GM21825 (cell line): ENCODE results near the gene IQSEC2.

ENCODE experiments used
- ATAC-seq: cut with Tn5 transposase; IDR thresholded peaks from one replicate; pipeline ENCODE4 v1.9.1; 2021; ENCODE audit warnings: mild to moderate bottlenecking, moderate library complexity; ENCODE audit not compliant: unreplicated experiment

IQSEC2 gene

GRCh38 chrX:53281321-53281822 is at the start of gene IQSEC2:
IQSEC2 (minus strand) TSS chrX:53281584.
- ATAC-seq = no peak

- no peak for ATAC-seq
These were observed 48.9 kb upstream of the IQSEC2 start for GRCh38 chrX:53330331-53330730.

GRCh38 chrX:53324803-53325202 is 43.4 kb upstream of the IQSEC2 start:
- ATAC-seq = no peak

- ATAC-seq = no peak
These were observed 42.7 kb upstream of the IQSEC2 start for GRCh38 chrX:53324085-53324484.

- ATAC-seq = no peak
These were observed 41.8 kb upstream of the IQSEC2 start for GRCh38 chrX:53323196-53323595.

- ATAC-seq = no peak
These were observed 40.6 kb upstream of the IQSEC2 start for GRCh38 chrX:53321943-53322497.

GRCh38 chrX:53321230-53321942 is 40.0 kb upstream of the IQSEC2 start:
- no peak for ATAC-seq

- ATAC-seq = no peak
These were observed 39.3 kb upstream of the IQSEC2 start for GRCh38 chrX:53320543-53321229.

DNA sequence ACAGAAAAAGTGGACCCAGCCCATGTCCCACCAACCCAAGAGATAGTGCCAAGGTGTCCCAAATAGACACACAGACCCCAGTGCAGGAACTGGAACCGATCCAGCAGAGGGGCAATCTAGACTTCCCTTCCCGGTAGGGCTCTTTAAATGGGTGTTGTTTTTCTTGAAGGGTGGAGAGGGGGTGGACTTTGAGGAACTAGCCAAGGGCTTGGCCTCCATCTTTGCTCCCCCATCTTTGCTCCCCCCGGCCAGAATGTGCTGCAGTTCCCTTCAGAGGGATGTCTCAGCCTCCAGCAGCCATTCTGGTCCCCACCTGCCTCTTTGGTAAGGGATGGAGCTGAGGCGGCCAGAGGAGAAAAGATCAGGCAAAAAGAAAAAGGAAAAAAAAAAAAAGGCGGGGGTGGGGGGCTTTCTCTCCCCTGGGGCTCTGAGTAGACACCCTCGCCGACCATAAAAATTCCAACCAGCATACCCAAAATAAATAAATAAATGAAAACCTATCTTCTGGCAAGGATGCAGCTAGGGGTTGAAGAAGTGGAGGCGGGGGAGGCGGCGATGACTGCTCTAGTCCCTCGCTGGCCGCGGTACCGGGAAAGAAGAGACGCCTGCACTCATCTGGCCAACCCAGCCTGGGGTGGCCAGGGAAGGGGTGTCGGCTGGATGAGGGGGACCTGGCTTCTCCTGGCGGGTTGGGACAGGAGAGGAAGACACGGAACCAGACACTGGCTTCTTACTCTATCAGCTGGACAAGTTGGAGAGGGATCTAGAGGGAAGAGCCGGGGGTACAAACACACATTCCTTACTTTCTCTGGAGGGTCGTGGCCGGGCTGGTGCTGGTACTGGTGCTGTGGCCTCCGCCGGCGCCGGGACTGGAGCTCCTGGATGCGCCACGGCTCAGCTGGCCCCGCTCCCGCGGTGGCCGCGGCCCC is 38.5 kb upstream of the IQSEC2 start:
- ATAC-seq = no peak

GRCh38 chrX:53318766-53319353 is 37.5 kb upstream of the IQSEC2 start:
- no peak for ATAC-seq

DNA sequence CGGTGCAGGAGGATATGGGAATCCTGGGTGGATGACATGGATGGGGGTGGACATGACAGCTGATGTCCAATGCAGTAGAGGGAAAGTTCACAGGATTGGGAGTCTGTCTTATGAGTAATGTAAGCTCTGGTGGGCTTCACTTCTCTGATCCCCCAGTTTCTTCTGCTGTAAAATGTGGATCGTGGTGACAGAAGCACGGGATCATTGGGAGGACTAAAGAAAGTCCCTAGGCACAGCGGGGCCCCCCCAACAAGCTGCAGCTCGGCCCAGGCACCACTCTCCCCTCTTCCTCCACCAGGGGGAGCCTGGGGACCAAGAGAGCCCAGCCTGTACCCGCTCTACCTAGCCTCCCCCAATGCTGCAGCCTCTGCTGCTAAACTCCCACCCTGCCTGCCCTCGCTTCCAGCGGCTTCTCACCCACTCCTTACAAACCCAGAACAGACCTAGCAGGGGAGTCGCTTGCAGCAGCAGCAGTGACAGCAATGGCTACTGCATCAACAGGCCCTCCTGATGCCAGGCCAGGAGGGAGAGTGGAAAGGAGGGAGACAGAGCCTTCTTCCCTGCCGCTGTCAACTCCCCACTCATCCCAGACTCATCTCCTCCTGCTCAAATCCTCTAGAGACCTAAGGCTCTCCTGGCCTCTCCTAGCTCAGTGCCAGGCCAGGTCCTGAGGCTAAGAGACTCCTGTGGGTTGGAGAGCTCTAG is 36.1 kb upstream of the IQSEC2 start:
- ATAC-seq = no peak

GRCh38 chrX:53316860-53317237 is 35.5 kb upstream of the IQSEC2 start:
- ATAC-seq = no peak

GRCh38 chrX:53316111-53316859 is 34.9 kb upstream of the IQSEC2 start:
- ATAC-seq = no peak

GRCh38 chrX:53313728-53314105 is 32.3 kb upstream of the IQSEC2 start:
- ATAC-seq = no peak

- ATAC-seq = peak; percentile 71
These were observed 31.8 kb upstream of the IQSEC2 start for GRCh38 chrX:53312946-53313727.

DNA sequence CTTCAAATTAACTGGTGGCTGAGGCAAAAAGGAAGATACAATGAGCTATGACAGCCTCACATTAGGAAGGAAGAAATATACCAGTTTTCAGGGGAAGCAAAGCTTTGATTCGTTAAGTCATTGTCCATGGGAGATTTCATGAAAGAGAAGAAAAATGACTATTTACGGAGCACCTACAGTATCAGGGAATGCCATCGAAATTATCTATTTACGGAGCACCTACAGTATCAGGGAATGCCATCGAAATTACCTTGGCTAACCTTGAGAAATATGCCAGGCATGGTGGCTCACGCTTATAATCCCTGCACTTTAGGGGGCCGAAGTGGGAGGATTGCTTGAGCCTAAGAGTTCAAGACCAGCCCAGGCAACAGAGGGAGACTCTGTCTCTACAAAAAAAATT is 28.5 kb upstream of the IQSEC2 start:
- no peak for ATAC-seq

DNA sequence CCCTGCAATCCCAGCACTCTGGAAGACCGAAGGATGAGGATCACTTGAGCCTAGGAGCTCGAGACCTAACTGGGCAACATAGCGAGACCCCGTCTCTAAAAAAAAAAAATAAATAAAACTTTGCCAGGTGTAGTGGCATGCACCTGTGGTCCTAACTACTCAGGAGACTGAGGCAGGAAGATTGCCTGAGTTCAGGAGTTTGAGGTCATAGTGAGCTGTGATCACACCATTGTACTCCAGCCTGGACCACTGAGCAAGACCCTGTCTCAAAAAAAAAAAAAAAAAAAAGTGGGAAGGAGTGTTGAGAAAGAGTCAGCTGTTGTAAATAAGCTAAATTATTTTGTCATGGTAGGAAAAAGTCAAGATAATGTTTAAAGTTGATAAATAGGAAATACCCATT is 27.5 kb upstream of the IQSEC2 start:
- ATAC-seq = no peak
